Lower leg skin (tissue), 3 donors: ENCODE results near the gene GDPD4.

ENCODE experiments used
- CTCF ChIP-seq, 3 donors: fragments of 450-650 bp; IDR thresholded peaks; one replicate each; pipeline ENCODE4 v1.5.1; 2016; ENCODE audit warnings: antibody characterized with exemption in 3 of 3, mild to moderate bottlenecking in 3 of 3, moderate library complexity in 2 of 3
- POLR2A ChIP-seq, 2 donors: fragments of 450-650 bp; IDR thresholded peaks; one replicate each; pipeline ENCODE4 v1.6.1; 2016 to 2017; ENCODE audit warnings: antibody characterized with exemption in 2 of 2, mild to moderate bottlenecking in 1 of 2, moderate library complexity in 1 of 2

DNA sequence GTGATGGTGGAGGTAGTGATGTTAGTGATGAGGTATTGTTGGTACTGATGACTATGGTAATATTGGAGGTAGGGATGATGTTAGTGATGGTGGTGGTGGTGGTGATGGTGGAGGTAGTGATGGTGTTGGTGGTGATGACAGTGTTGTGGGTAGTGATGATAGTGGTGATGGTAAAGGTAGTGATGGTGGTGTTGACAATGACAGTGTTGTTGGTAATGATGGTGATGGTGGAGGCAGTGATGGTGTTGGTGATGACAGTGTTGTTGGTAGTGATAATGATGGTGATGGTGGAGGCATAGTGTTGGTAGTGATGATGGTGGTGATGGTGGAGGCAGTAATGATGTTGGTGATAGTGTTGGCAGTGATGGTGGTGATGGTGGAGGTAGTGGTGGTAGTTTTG lies 108.3 kb downstream of the GDPD4 start:
- TF ChIP-seq CTCF (IDR thresholded peaks at IDR 0.05) (no peak), POLR2A (IDR thresholded peaks at IDR 0.05) (no peak)
